HCT116 (cell line): Measurements from ENCODE around the gene VSNL1. TPM values are rescaled to one million over a fixed set of nuclear protein-coding genes. Genes with fewer than 3 reads are reported as not detected.

Experiments used
- ATAC-seq: fragments of 200-7000 bp; cut with Tn5 transposase; 2 replicates; pipeline ENCODE4 v1.9.1; 2020; ENCODE audit warnings: mild to moderate bottlenecking, moderate library complexity
- BruUV-seq: library from RNA; stranded (reverse); fragments of 400-500 nt; replicated peaks from 2 replicates; lab custom pipeline; 2021; lab: Mats Ljungman, UMichigan
- CTCF ChIA-PET: fragments of 300-600 bp; sonication (Branson Sonifier 250); formaldehyde crosslinking; loops from one replicate; lab custom pipeline; 2021; ENCODE audit warnings: antibody characterized with exemption; lab: Charles Lee
- POLR2A ChIA-PET: fragments of 300-600, 350-600 bp; sonication (Branson Sonifier 250); formaldehyde crosslinking; loops from one replicate; lab custom pipeline; 2021; ENCODE audit warnings: antibody characterized with exemption; lab: Charles Lee
- RAD21 ChIA-PET, 2 experiments: fragments of 300-600 bp; sonication (Branson Sonifier 250); formaldehyde crosslinking; loops; one replicate each; lab custom pipeline; 2023; ENCODE audit warnings: low total read pairs in 2 of 2; ENCODE audit not compliant: uncharacterized antibody in 2 of 2, unreplicated experiment in 2 of 2, low non-redundant PET in 1 of 2; lab: Charles Lee
- DNase-seq: peaks from one replicate; pipeline ENCODE4 v3.0.0-alpha.2; 2010; ENCODE audit warnings: low read depth, low spot score
- H2AFZ ChIP-seq: fragments of 200-600 bp; shearing (Covaris generic), sonication (generic); 2 replicates; pipeline ENCODE4 v1.6.1; 2017; ENCODE audit warnings: low read depth, mixed run types, mixed read lengths, antibody characterized with exemption, low read length; ENCODE audit not compliant: poor library complexity, severe bottlenecking
- H3K27ac ChIP-seq: 2 replicates; pipeline ENCODE4 v1.5.1; 2012; ENCODE audit warnings: low read depth, low read length
- H3K27me3 ChIP-seq: fragments of 200-600 bp; sonication (generic); 2 replicates; pipeline ENCODE4 v1.6.1; 2016; ENCODE audit warnings: mixed run types, low read length, mixed read lengths; ENCODE audit not compliant: insufficient read depth
- H3K36me3 ChIP-seq, 2 experiments: fragments of 200-500 bp in 1 of 2; fragments of 200-600 bp in 1 of 2; sonication (Bioruptor generic) in 1 of 2; sonication (generic) in 1 of 2; 2 replicates each; pipeline versions ENCODE4 v1.5.1 to v1.6.1; 2014 to 2016; ENCODE audit warnings: low read length in 2 of 2, inconsistent platforms in 1 of 2, mixed read lengths in 1 of 2, mixed run types in 1 of 2; ENCODE audit not compliant: insufficient read depth in 2 of 2, control insufficient read depth in 1 of 2
- H3K4me1 ChIP-seq, 2 experiments: fragments of 200-600 bp in 1 of 2; sonication (generic) in 1 of 2; 2 replicates each; pipeline versions ENCODE4 v1.5.1 to v1.6.1; 2012 to 2017; ENCODE audit warnings: low read length in 2 of 2, inconsistent platforms in 1 of 2, mild to moderate bottlenecking in 1 of 2, mixed read lengths in 1 of 2, mixed run types in 1 of 2, moderate library complexity in 1 of 2; ENCODE audit not compliant: insufficient read depth in 2 of 2, control insufficient read depth in 1 of 2
- H3K4me2 ChIP-seq: fragments of 200-600 bp; sonication (generic); 2 replicates; pipeline ENCODE4 v1.6.1; 2017; ENCODE audit warnings: mixed run types, low read length, mixed read lengths
- H3K4me3 ChIP-seq, 2 experiments: fragments of 200-600 bp in 1 of 2; sonication (generic) in 1 of 2; replicated peaks in 1 of 2; 2 replicates each; pipeline ENCODE4 v1.5.1; 2011 to 2016; ENCODE audit warnings: low read length in 2 of 2, control low read depth in 1 of 2, low read depth in 1 of 2, mild to moderate bottlenecking in 1 of 2, mixed read lengths in 1 of 2, mixed run types in 1 of 2
- H3K79me2 ChIP-seq: fragments of 200-600 bp; sonication (generic); 2 replicates; pipeline ENCODE4 v1.6.1; 2017; ENCODE audit warnings: mild to moderate bottlenecking, mixed run types, low read length, moderate library complexity, mixed read lengths; ENCODE audit not compliant: insufficient read depth
- H3K9ac ChIP-seq: fragments of 200-600 bp; sonication (generic); 2 replicates; pipeline ENCODE4 v1.6.1; 2016; ENCODE audit warnings: low read length, mixed read lengths
- H3K9me2 ChIP-seq: fragments of 200-600 bp; sonication (generic), shearing (Covaris generic); 2 replicates; pipeline ENCODE4 v1.6.1; 2017; ENCODE audit warnings: mixed run types, mild to moderate bottlenecking, moderate library complexity; ENCODE audit not compliant: insufficient read depth
- H3K9me3 ChIP-seq, 2 experiments: fragments of 200-500 bp in 1 of 2; fragments of 200-600 bp in 1 of 2; sonication (Bioruptor generic) in 1 of 2; sonication (generic) in 1 of 2; 2 replicates each; pipeline ENCODE4 v1.6.1; 2014 to 2017; ENCODE audit warnings: low read length in 2 of 2, mixed read lengths in 2 of 2, inconsistent platforms in 1 of 2, low read depth in 1 of 2, mild to moderate bottlenecking in 1 of 2, mixed run types in 1 of 2, moderate library complexity in 1 of 2; ENCODE audit not compliant: control insufficient read depth in 1 of 2, insufficient read depth in 1 of 2
- H4K20me1 ChIP-seq: fragments of 200-600 bp; sonication (generic), shearing (Covaris generic); 2 replicates; pipeline ENCODE4 v1.6.1; 2017; ENCODE audit warnings: mixed run types, mild to moderate bottlenecking, moderate library complexity; ENCODE audit not compliant: insufficient read depth
- CEBPB ChIP-seq: IDR thresholded peaks from 2 replicates; pipeline ENCODE4 v1.6.1; 2012; ENCODE audit warnings: low read depth
- CTCF ChIP-seq, 3 experiments: fragments of 200-600 bp in 1 of 3; sonication (generic) in 1 of 3; IDR thresholded peaks in 2 of 3; conservative IDR thresholded peaks in 1 of 3; 2 replicates each; pipeline ENCODE4 v1.5.1; 2012 to 2017; ENCODE audit warnings: low read depth in 2 of 3, low read length in 2 of 3, antibody characterized with exemption in 1 of 3, borderline replicate concordance in 1 of 3, control low read depth in 1 of 3, mild to moderate bottlenecking in 1 of 3, mixed read lengths in 1 of 3, mixed run types in 1 of 3, moderate library complexity in 1 of 3; ENCODE audit not compliant: insufficient read depth in 1 of 3
- EGR1 ChIP-seq: IDR thresholded peaks from 2 replicates; pipeline ENCODE4 v1.6.1; 2012; ENCODE audit warnings: low read depth
- ELF1 ChIP-seq: IDR thresholded peaks from 2 replicates; pipeline ENCODE4 v1.6.1; 2012; ENCODE audit warnings: low read depth, borderline replicate concordance
- EZH2 ChIP-seq: fragments of 200-600 bp; sonication (generic); IDR thresholded peaks from 2 replicates; pipeline ENCODE4 v1.6.1; 2017; ENCODE audit warnings: antibody characterized with exemption, mixed run types
- EZH2phosphoT487 ChIP-seq: fragments of 200-600 bp; IDR thresholded peaks from 2 replicates; pipeline ENCODE4 v1.6.1; 2018; ENCODE audit warnings: antibody characterized with exemption, borderline replicate concordance
- FOSL1 ChIP-seq: IDR thresholded peaks from 2 replicates; pipeline ENCODE4 v1.6.1; 2012; ENCODE audit warnings: low read depth
- JUND ChIP-seq: IDR thresholded peaks from 2 replicates; pipeline ENCODE4 v1.6.1; 2012
- POLR2A ChIP-seq: IDR thresholded peaks from 2 replicates; pipeline ENCODE4 v1.7.0; 2011; ENCODE audit warnings: borderline replicate concordance; ENCODE audit not compliant: insufficient read depth, insufficient read length; ENCODE audit errors: extremely low read depth
- POLR2AphosphoS5 ChIP-seq: IDR thresholded peaks from 2 replicates; pipeline ENCODE4 v1.6.1; 2011; ENCODE audit warnings: mild to moderate bottlenecking, low read depth, low read length, moderate library complexity
- RAD21 ChIP-seq: IDR thresholded peaks from 2 replicates; pipeline ENCODE4 v1.6.1; 2012; ENCODE audit warnings: low read depth, mild to moderate bottlenecking
- SP1 ChIP-seq: IDR thresholded peaks from 2 replicates; pipeline ENCODE4 v1.6.1; 2012; ENCODE audit warnings: low read depth
- TCF7L2 ChIP-seq: IDR thresholded peaks from 2 replicates; pipeline ENCODE4 v1.7.0; 2011; ENCODE audit warnings: borderline replicate concordance, inconsistent platforms; ENCODE audit not compliant: insufficient read depth, insufficient read length; ENCODE audit errors: extremely low read depth
- YY1 ChIP-seq: IDR thresholded peaks from 2 replicates; pipeline ENCODE4 v1.6.1; 2011; ENCODE audit warnings: low read length, low read depth, moderate library complexity, mild to moderate bottlenecking; ENCODE audit not compliant: insufficient replicate concordance; ENCODE audit errors: extremely low read depth
- ZFX ChIP-seq: fragments of 450-650 bp; IDR thresholded peaks from 2 replicates; pipeline ENCODE4 v1.6.1; 2017
- ZNF274 ChIP-seq: fragments of 200-500 bp; sonication (Bioruptor generic); IDR thresholded peaks from 2 replicates; pipeline ENCODE4 v1.6.1; 2014; ENCODE audit warnings: mild to moderate bottlenecking, low read depth, low read length, inconsistent platforms
- intact Hi-C: fragments of 100-400 bp; cut with micrococcal nuclease; formaldehyde crosslinking; loops from 2 replicates; pipeline ENCODE4 v1.10.0; 2022
- total RNA-seq: library from RNA; stranded (reverse); gene quantifications from one replicate; pipeline ENCODE4 v1.2.1, GENCODE V29; 2021; ENCODE audit not compliant: unreplicated experiment
- TF ChIP-seq, protein P1 (sequence below): IDR thresholded peaks from 2 replicates; pipeline ENCODE4 v1.6.1; 2012; ENCODE audit warnings: low read depth

VSNL1 gene
- total RNA-seq, 1 experiment from 2014 or later: 4.6 TPM

- no peak overlapping the region for H2AFZ ChIP-seq
- H3K9ac ChIP-seq: no peak overlapping the region
- CTCF ChIA-PET: no interaction called here
- DNase-seq (no peak), ATAC-seq (no peak)
- H3K9me3 ChIP-seq: no peaks in the 10 kb centered on the region
- no peaks in the 10 kb centered on the region for H3K79me2 ChIP-seq
- RAD21 ChIA-PET: no interaction called here
- intact Hi-C loops: no loop called here
- no peaks in the 10 kb centered on the region for H3K36me3 ChIP-seq
- H3K4me2 ChIP-seq: no peak overlapping the region
- no peaks in the 10 kb centered on the region for H3K27me3 ChIP-seq
- no peak overlapping the region for H3K27ac ChIP-seq
- H3K4me1 ChIP-seq: no peaks in the 10 kb centered on the region
- no peaks in the 10 kb centered on the region for H3K9me2 ChIP-seq
- no peaks in the 10 kb centered on the region for H4K20me1 ChIP-seq
- no peak overlapping the region for H3K4me3 ChIP-seq
- POLR2A ChIA-PET: interaction anchor here (0.7 kb wide), 1 partner anchor 24 kb away, joined by 3 read pairs; no protein-coding TSS in a partner anchor
- TF ChIP-seq YY1 (no peak), CEBPB (no peak)
- no TSS peak for BruUV-seq
These were observed 10.7 kb upstream of the VSNL1 start for GRCh38 chr2:17529771-17530170.

DNA sequence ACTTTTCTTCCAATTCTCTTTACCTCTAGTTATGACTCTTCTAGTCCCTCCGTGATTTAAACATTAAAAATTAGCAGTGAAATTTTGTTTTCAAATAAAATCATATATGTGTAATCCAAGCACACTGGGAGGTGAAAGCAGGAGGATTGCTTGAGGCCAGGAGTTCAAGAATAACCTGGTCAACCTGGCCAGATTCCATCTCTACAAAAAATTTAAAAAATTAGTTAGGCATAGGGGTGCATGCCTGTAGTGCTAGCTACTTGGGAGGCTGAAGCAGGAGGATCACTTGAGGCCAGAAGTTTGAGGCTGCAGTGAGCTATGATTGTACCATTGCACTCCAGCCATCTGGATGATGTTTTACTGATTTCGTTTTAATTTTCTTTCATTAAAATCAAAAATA is 7.0 kb upstream of the VSNL1 start:
- H3K4me3 ChIP-seq: no peak overlapping the region
- RAD21 ChIA-PET: no interaction called here
- TF ChIP-seq POLR2A: no peak
- no peak for TF ChIP-seq CTCF (IDR thresholded peaks at IDR 0.05 in 2 of 3, conservative IDR thresholded peaks at IDR 0.05 in 1 of 3; ENCODE audit: borderline replicate concordance in 1 of 3, insufficient read depth in 1 of 3, low read depth in 2 of 3, low read length in 2 of 3)
- TF ChIP-seq RAD21: no peak
- no peak for TF ChIP-seq EZH2phosphoT487
- no peak for TF ChIP-seq POLR2AphosphoS5
- TF ChIP-seq, protein P1, sequence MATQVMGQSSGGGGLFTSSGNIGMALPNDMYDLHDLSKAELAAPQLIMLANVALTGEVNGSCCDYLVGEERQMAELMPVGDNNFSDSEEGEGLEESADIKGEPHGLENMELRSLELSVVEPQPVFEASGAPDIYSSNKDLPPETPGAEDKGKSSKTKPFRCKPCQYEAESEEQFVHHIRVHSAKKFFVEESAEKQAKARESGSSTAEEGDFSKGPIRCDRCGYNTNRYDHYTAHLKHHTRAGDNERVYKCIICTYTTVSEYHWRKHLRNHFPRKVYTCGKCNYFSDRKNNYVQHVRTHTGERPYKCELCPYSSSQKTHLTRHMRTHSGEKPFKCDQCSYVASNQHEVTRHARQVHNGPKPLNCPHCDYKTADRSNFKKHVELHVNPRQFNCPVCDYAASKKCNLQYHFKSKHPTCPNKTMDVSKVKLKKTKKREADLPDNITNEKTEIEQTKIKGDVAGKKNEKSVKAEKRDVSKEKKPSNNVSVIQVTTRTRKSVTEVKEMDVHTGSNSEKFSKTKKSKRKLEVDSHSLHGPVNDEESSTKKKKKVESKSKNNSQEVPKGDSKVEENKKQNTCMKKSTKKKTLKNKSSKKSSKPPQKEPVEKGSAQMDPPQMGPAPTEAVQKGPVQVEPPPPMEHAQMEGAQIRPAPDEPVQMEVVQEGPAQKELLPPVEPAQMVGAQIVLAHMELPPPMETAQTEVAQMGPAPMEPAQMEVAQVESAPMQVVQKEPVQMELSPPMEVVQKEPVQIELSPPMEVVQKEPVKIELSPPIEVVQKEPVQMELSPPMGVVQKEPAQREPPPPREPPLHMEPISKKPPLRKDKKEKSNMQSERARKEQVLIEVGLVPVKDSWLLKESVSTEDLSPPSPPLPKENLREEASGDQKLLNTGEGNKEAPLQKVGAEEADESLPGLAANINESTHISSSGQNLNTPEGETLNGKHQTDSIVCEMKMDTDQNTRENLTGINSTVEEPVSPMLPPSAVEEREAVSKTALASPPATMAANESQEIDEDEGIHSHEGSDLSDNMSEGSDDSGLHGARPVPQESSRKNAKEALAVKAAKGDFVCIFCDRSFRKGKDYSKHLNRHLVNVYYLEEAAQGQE: no peak
- TF ChIP-seq SP1: no peak
- TF ChIP-seq ZFX: no peak
- TF ChIP-seq EGR1: no peak
- no peak for TF ChIP-seq JUND
- TF ChIP-seq EZH2: no peak
- TF ChIP-seq ELF1: no peak
- TF ChIP-seq CEBPB: no peak
- no peak for TF ChIP-seq TCF7L2
- TF ChIP-seq FOSL1: no peak
- TF ChIP-seq ZNF274: no peak

More for the DNA sequence above, 7.0 kb upstream of the VSNL1 start:
- Histone ChIP-seq H4K20me1 (no peaks in the 10 kb centered on the region), H3K27ac (no peak overlapping the region), H3K79me2 (no peaks in the 10 kb centered on the region), H3K9me3 (no peaks in the 10 kb centered on the region), H3K4me2 (no peak overlapping the region), H3K4me1 (peaks cover 0 to 11% of the 10 kb centered on the region in 2 experiments; a peak in 1 of 4 replicates), H3K27me3 (no peaks in the 10 kb centered on the region; the same call in 1 of the 2 replicates), H3K9me2 (no peaks in the 10 kb centered on the region), H3K36me3 (no peaks in the 10 kb centered on the region), H2AFZ (no peak overlapping the region), H3K9ac (no peak overlapping the region)
- intact Hi-C loops: no loop called here
- DNase-seq (no peak), ATAC-seq (no peak)
- ChIA-PET CTCF (no interaction called here), POLR2A (interaction anchor here (0.7 kb wide), 1 partner anchor 13 kb away, joined by 3 read pairs; no protein-coding TSS in a partner anchor)
- BruUV-seq: no TSS peak
